Stimulated activated naive CD4-positive, alpha-beta T cell treated with Interleukin-2 at 50 U/mL for 16 hours (primary cell): ENCODE data around the gene PCBD2.
"Not testable (repeated sequence)": the region's sequence is repeated elsewhere in the genome, so short reads cannot be mapped to it uniquely, and the experiment has no call there.

Experiments used
- DNase-seq: peaks from one replicate; lab custom pipeline; 2025; lab: John Stamatoyannopoulos, UW

PCBD2 gene

DNA sequence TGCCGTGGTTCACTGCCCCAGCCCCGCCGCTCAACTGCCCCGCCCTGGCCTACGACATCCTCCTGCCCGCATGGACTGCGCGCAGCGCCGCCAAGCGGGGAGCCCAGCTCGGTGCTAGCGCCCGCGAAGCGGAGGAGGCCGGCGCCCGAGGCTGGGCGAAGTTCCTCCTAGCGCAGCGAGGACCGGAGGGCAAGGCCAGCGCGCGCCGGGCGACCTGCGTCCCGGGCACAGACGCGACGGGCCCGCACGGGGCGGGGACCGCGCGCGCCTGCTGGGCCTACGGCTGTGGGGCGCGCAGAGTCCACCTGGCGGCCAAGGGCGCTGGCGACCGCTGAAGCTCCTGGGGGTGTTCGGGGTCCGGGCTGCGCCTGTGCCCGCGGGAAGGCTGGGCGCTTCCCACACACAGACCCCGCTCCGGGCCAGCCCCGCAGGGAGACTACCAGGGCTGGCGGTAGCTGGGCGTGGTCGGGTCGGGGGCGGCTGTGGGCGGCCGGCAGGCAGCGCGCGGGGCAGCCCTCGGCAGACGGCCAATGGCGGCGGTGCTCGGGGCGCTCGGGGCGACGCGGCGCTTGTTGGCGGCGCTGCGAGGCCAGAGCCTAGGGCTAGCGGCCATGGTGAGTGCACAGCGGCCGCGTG is at the start of gene PCBD2:
TSS of gene PCBD2 (plus strand) at position 522 of the 636 bp plus-strand sequence. CDS start at position 531, 9 bp downstream.
- peak; percentile 91 for DNase-seq

GRCh38 chr5:134856465-134856864 is 48.5 kb upstream of the PCBD2 start:
- DNase-seq = not testable (repeated sequence)

- no peak for DNase-seq
These were observed 47.5 kb upstream of the PCBD2 start for GRCh38 chr5:134857401-134857800.

DNA sequence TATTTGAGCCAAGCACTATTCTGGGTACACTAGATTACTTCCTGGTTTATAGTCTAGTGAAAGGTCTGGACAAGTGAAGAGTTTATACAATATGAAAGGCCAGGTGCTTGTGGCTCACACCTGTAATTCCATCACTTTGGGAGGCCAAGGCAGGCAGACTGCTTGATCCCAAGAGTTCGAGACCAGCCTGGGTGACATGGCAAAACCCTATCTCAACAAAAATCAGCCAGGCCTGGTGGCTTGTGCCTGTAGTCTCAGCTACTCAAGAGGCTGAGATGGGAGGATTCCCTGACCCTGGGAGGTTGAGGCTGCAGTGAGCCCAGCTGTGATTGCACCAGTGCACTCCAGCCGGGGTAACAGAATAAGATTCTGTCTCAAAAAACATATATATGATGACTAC is 40.2 kb upstream of the PCBD2 start:
- DNase-seq = no peak

- no peak for DNase-seq
These were observed 31.4 kb upstream of the PCBD2 start for GRCh38 chr5:134873494-134873893.

DNA sequence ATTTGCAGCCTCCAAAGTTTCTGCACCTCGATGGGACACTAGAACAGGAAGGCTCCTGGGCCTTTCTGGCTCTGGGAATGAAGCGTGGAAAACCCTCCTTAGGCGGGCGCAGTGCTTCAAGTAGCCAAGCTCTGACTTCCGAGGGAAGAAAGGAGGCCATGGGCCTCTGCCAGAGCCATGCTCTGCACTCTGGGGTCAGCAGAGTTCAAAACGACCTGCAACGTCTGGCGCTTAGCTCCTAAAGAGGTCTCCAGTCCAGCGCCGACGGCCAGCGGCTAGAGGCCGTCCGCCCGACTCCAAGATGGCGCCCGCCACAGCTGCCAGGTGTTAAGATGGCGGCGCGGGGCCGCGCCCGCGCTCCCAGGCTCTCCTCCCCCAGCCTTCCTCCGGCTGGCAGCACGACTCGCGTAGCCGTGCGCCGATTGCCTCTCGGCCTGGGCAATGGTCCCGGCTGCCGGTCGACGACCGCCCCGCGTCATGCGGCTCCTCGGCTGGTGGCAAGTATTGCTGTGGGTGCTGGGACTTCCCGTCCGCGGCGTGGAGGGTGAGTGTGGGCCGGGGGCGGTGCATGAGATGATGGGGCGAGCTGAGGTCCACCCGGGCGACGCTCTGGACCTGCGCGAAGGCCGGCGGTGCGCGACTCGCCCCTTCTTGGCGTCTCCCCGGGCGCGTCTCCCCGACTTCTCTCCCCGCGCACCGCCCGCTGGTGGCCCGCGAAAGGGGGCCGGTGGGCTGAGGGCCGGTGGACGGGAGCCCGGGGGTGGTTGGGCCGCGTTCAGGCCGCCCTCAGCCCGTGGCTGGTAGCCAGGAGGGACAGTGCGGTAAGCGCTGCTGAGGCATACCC is 30.7 kb upstream of the PCBD2 start, which contains the start of gene TXNDC15:
TSS of gene TXNDC15 (plus strand) at position 385 of the 844 bp plus-strand sequence. CDS start at position 442, 57 bp downstream.
- DNase-seq = peak; percentile 76

DNA sequence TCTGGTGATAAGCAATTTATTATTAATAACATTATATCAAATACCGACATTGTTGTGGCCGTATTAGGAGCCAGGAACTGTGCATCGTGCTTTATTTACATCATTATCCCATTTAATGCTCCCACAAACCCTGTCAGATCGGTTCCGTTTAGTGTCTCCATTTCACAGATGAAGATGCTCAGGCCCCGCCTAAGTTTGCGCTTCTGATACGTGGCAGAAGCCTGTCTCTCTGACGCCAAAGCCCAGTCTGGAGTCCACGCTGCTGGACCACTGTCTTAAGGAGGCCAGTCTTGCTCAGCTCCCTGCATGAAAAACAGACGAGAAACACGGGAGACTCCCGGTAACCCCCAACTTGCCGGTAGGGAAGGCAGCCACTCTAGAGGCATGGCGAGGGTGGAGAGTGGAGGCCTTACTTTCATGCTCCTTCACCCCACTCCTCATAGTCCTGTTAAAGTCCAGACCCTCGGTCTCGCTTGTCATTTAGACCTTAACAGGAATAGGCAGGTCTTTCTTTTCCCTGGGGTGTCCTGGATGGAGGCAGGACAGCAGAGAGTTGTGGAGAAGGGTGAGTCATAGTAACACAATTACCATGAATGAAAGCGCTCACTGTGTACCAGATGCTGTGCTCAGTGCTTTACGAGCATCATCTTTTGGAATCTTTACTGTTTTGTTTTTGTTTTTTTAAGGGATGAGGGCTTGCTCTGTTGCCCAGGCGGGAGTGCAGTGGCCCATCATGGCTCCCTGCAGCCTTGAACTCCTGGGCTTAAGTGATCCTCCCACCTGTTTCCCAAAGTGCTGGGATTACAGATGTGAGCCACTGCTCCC is 29.9 kb upstream of the PCBD2 start:
- peak; percentile 40 for DNase-seq

- DNase-seq = no peak
These were observed 27.8 kb upstream of the PCBD2 start for GRCh38 chr5:134877159-134877558.

DNA sequence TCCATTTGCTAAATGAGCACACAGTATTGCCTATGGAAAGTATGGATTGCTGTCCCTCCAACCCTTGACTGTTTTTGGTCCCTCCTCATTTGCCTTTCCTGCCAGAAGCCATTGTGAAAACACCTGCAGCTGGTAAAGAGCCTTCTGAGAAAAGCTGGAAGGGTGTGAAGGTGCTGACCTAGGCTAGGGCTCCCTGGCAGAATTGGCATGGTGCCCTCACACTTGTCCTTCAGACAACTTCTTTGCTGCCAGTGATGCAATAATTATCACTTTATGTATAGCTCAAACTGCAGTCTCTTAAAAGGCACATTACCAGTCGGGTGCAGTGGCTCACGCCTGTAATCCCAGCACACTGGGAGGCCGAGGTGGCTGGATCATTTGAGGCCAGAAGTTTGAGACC is 26.5 kb upstream of the PCBD2 start:
- no peak for DNase-seq

DNA sequence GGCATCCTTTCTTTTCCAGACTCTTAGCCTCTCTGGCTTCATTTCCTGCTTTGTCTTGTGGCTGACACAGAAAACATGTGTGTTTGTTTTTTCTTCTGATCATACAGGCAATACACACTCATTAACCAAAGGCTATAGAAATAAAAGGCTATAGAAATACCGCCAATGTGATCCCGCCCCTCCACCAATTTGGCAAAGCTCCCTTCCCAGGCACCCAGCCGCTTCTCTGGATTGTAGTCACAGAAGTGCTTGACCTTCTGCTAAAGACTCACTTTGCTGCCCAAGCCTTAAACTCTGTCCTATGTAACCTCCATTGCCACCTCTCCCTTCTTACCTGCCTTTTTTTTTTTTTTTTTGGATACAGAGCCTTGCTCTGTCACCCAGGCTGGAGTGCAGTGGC is 25.5 kb upstream of the PCBD2 start:
- DNase-seq = no peak

- DNase-seq = not testable (repeated sequence)
These were observed 24.0 kb upstream of the PCBD2 start for GRCh38 chr5:134880937-134881336.

GRCh38 chr5:134881711-134882110 is 23.2 kb upstream of the PCBD2 start:
- DNase-seq = not testable (repeated sequence)

GRCh38 chr5:134887593-134888159 is 17.3 kb upstream of the PCBD2 start:
- no peak for DNase-seq

- DNase-seq = no peak
These were observed 15.6 kb upstream of the PCBD2 start for GRCh38 chr5:134889335-134889734.

DNA sequence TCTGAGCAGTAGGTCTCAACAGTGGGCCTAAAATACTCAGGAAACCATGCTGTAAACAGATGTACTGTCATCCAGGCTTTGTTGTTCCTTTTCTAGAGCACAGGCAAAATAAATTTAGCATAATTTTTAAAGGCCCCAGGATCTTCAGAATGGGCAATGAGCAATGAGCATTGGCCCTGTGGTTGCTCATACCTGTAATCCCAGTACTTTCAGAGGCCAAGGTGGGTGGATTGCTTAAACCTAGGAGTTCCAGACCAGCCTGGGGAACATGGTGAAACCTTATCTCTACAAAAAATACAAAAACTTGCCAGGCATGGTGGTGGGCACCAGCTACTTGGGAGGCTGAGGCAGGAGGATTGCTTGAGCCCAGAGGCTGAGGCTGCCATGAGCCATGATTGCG is 13.5 kb upstream of the PCBD2 start:
- DNase-seq = no peak

DNA sequence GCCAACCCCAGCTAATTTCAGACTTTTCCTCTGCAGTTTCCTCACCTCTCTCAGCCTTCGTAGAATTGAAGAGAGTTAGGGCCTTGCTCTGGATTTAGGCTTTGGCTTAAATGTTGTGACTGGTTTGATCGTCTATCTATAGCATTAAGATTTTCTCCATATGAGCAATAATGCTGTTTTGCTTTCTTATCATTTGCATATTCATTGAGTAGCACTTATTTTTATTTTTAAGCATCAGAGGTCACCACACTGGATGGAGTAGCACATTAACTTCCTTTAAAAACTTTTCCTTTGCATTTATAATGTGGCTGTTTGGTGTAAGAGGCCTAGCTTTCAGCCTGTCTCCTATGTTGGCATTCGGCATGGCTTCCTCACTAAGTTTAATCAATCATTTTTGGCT is 12.6 kb upstream of the PCBD2 start:
- DNase-seq = no peak

- no peak for DNase-seq
These were observed 12.0 kb upstream of the PCBD2 start for GRCh38 chr5:134892926-134893325.

DNA sequence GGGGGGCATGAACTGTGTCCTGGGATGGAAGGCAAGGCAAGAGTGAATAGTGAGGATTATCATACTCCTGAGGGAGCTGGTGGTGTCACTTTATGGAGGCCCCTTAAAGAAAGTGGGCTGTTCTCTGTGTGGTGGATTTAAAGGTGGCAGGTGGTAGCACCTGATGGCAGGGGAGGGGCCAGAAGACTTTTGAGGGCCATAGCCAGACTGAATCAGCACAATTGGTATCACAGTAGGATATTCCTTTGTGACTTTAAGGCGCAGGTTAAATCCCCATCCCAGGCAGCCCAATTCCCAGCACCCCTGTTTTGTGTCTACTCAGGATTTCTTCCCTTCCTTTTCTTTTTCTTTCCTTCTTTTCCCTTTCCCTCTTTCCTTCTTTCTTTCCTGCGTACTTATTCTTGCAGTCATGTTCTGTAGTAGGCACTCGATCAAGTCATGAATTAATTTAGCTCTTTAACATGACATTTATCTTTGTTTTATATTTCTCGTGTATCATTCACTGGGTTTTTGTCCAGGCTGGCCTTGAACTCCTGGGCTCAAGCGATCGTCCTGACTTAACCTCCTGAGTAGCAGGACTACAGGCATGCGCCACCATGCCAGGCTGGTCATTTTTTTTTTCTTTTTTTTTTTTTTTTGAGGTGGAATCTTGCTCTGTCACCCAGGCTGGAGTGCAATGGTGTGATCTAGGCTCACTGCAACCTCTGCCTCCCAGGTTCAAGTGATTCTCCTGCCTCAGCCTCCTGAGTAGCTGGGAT is 11.0 kb upstream of the PCBD2 start:
- DNase-seq = no peak

GRCh38 chr5:134902071-134902801 is 2.7 kb upstream of the PCBD2 start:
- DNase-seq = no peak

GRCh38 chr5:134905246-134905996 is 490 bp downstream of the PCBD2 start:
- peak; percentile 54 for DNase-seq
